GM19239 (cell line): Measurements from ENCODE around the gene LRP1.

Experiments
- DNase-seq: peaks from one replicate; pipeline ENCODE4 v3.0.0; 2011; ENCODE audit warnings: low spot score; ENCODE audit not compliant: insufficient read length
- FAIRE-seq: peaks from 2 replicates; lab custom pipeline; 2011; peaks lifted over from hg19 to GRCh38; lab: Jason Lieb, UNC

LRP1 gene

DNA sequence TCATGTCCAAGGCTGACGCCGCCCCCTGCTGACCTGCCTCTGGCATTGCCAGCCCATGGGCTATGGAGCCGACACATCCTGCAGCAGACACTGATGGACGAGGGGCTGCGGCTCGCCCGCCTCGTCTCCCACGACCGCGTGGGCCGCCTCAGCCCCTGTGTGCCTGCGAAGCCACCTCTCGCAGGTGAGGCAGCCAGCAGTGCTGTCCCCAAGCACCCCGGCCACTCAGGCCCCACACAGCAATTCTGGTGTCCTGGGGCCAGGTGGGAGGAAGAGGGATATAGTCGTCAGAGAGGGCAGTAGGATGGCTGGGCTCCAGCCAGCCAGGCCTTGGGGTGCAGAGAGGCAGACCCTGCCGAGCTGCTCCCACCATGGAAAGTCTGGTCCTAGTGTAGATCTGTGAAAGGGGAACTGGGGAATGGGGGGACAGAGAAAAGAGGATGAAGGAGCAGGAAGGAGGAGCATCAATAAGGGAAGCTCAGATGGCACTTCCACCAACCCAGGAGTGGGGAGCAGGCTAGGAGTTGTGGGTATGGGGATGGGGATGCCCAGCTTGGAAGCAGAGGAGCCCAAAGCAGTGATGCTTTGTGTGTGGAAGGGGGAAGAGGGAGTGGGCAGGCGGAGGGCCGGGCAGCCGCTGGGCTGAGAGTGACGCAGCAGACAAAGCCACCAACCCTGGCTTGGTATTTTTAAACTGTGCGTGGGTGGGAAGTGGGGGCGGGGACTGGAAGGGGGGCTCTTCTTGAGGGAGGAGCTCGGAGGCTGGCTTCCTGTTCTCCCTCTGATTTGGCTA lies 34.7 kb upstream of the LRP1 start:
- DNase-seq (no peak), FAIRE-seq (peak; percentile 87)

DNA sequence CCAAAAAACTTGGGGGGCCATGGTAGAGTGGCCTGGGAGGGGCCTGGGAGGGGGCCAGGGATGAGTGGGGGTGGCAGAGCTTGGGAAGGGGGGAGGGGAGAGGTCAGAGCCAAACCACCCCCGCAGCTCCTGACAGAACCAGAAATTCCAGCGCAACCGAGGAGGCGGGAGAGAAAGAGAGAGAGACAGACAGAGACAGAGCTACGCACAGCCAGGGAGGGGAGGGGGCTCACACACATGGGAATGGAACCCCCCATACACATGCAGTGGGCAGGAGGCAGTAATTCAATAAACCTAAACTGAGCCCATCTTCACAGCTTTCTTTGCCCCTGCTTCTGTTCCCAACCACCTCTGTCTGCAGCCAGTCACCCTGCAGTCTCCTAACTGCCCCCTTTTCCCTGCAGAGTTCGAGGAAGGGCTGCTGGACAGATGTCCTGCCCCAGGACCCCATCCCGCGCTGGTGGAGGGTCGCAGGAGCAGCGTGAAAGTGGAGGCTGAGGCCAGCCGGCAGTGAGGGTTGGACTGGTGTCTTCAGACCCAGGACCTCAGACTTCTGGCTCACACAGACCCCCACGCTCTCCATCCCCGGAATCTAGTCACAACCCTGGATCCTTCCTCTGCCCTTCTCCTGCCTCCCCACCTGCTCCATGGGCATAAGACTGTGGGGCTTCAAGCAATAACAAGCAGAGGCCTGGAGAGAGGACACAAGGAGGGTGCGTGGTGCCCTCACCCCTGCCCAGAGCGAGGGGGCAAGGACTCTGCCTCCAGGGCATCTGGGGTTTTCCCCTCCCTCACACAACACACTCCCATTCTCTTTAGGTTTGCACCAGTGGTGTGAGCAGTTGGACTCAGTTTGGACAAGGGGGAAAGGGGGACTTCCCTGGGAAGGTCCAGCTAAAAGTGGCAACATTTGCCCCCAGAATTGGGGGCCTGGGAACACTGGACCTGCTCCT lies 33.8 kb upstream of the LRP1 start:
- no peak for FAIRE-seq
- no peak for DNase-seq

DNA sequence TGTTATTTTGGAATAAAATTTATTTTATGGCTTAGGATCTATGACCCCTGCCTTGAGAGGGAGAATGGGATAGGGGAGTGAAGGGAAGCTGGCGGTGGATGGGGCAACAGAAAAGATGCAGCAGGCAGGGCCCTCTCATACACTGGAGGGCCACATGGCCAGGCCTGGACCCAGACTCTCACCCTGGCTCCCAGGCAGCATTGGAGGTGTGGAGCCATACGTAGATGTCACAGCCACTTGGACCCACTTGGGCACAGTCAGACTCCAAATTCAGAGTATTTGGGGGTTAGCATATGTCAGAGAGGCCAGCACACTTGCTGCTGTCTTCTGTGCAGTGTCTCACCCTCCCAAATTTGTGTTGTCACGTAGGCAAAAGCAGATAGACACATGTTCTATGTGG lies 32.8 kb upstream of the LRP1 start:
- DNase-seq (no peak), FAIRE-seq (no peak)

DNA sequence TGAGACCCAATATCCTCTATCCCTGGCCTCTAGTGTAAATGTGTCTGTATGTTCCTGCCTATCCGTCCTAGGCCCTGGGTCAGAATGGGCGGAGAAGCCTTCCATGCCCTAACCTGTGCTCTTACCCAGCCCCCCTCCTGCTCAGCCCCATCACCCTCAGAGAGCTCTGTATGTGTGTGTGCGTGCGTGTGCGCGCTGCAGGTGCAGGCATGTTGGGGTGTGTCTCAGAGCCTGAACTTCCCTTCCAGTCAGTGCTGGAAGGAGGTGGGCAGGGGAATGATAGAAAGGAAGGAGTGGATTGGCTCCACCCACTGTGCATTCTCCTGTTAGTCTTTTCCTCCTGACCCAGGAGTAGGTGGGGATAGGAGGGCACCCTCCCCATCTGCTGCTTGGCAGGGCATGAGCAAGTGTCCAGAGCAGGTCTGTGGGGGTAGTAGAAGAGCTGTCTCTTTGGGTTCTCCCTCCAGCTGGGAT lies 32.1 kb upstream of the LRP1 start:
- no peak for DNase-seq
- no peak for FAIRE-seq

DNA sequence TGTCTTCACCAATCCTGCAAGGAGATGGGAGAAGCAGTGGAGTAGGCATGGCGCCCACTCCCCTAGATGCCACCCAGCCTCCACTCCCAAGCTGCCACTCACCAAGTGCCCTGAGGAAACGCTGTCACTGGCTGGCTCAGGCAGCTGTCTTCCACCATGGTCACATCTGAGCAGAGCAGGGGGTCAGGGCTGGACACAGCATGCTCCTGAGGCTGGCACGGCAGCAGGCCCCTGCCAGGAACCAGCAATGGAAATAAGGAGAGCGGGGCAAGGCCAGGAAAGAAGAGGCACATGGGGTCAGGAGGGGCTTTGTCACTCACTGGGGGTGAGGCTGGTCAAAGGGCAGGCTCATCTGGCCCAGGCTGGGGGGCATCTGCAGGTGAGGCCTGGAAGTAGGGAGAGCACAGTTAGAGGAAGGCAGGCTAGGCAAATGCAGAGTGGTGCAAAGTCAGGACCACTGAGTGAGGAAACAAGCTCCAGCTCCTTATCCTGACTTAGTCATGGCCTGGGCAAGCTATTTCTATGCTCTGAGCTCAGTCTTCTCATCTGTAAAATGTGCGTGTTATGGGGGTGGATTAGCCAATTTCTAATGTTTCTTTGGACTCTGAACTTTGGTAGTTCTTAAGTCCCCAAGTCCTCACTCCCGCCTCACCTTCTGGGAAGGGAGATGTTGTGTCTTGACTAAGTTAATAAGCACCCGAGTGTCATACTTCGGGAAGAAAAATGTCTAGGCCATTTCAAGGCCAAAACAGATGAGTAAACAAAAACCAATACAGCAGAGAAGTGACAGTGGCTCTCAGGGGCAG lies 31.3 kb upstream of the LRP1 start:
- FAIRE-seq, result no peak
- no peak for DNase-seq

DNA sequence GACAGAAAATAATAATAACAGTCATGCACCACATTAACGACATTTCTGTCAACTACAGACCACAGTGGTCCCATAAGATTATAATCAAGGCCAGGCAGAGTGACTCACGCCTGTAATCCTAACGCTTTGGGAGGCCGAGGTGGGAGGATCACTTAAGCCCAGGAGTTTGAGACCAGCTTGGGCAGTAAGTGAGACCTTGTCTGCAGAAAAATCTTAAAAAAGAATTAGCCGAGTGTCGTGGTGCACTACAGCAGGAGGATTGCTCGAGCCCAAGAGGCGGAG lies 30.8 kb upstream of the LRP1 start:
- FAIRE-seq (no peak), DNase-seq (no peak)

DNA sequence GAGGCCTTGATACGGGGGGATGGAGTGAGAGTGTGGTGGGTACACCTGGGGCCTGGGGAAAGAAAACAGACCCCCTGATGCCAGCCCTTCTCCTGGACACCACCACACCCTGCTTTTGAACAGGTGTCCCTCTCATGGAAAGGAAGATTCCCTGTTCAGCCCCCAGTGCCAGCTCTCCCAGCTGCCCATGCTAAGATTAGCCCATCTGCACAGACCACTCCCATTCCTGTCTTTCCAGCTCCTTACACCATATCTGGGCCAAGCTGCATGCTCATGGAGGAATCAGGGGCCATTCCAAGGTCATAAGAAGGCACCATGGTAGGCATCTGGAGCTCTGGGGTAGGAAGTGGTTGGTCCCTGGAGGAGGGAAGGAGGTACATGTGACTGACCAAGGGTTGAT lies 29.7 kb upstream of the LRP1 start:
- no peak for DNase-seq
- FAIRE-seq, result no peak

DNA sequence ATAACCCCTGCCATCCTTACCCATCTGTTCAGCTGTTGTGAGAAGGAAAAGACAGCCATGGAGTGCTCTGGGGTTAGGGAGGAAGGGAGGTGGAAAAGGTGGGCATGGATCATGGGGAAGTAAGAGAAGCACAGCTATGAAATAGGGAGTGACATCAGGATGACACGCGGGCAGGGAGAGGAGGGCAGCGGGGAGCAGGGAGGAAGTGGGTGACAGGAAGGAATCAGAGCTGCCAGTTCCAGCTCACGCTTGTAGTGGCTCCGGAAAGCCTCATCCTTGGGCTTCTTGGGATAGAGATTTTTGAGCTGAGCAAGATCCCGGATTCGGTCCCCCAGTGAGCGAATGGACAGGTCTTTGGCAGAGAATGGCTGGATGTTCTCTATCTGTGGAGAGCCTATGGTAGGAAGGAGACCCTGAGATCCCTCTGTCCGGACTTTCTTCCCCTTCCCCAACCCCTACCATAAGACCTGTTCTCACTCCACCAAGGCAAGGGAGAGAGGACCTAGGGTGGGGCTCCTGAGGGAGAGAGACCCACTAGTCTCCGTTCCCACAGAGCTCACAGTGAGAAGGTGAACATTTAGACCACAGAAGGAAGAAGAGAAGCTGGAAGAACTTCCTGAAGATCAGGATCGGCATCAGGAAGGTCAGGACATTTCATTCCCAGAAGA lies 29.1 kb upstream of the LRP1 start:
- no peak for DNase-seq

DNA sequence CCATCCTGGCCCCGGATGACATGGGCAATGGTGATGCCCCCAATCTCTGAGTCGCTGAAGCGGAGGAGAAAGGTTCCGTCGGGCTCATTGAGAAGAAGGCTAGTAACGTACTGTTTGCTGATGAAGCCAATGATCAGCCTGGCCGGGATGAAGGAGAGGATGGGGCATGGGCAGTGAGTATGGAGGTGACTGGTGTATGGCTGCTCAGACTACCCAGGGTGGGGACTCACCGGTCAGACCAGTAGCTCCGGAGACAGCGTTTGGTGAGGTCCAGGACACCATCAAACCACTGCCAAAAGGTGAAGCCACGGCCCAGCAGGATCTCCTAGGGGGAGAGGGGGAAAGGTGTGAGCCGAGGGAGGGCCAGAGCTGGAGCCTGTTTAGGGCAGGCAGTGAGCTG lies 28.5 kb upstream of the LRP1 start:
- no peak for DNase-seq
- no peak for FAIRE-seq

More for the DNA sequence above, 29.1 kb upstream of the LRP1 start:
- no peak for FAIRE-seq

DNA sequence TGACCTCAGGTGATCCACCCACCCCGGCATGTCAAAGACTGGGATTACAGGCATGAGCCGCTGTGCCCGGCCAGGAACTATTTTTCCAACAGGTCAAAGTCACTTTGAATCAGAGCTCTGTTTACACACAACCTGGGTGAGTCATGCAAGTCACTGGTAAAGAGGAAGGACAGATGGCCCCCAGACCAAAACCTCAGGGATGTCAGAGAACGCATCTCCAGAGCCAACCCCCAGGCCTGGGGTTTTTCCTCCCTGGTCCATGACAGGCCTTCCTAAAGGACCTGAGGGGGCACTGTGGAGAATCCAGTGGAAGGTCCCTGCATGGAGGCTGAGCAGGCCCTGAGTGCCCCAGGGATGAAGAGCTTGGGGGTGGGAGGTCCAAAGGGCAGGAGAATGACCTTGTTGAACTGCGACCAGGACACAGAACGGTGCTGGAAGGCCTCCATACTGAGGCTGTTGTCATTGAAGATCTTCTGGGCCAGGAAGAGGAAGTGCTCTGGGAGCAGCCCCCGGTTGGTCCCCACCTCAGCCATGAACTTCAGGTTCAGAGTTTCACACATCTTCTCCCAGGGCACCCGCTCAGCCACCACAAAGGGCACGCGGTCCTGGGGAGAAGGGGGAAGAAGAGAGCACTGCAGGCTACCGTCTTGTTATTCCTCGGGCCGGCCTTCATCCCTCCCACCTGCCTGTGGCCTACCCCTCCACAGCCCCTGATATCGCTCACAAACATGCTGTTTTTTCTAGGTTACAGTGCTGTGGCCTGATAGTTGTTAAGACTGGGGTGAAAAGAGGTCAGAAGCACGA lies 26.2 kb upstream of the LRP1 start:
- DNase-seq, result no peak
- FAIRE-seq, result no peak

DNA sequence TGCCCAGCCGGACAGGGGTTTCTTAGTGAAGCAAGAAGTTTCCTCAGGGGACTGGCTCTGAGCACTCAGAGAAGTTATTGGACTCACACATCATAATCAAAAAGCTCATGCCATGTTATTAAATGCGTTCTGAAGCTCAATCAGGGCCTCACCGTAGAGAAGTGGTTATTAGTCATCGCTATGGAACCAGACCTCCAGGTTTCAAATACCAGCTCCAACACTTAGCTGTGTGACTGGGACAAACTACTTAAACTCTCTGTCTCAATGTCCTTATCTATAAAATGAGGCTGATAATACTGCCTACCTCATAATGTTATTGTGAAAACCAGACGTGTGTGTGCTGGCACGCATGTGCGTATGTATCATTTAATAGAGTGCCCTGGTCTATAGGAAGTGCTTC lies 24.4 kb upstream of the LRP1 start:
- FAIRE-seq (no peak), DNase-seq (no peak)

DNA sequence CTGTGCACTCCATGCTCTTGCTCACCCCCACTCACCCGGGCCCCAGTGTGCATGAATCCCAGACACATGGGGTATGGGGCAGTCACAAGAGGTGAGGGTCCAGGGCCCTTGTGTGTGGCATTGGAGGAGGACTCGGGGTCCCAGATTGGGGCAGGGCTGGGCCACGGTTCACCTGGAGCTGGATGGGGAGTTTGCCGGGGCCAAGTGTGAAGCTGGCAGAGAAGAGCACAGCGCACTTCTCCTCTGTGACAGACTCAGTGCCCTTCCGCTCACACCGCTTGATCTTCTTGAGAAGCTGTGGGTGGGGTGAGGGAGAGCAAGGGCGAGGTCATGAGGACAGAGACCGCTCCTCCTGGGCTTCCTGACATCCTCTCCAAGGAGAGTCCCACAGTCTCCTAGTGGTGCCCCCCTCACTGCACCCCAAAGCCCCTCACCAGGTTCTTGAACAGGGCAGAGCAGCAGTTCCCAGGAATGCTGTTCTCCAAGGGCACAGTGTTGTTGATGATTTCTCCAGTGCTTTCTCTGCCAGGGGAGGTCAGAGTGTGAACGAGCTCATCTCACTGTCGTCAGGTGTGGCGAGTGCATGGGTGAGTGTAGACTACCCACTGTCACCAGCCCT lies 23.9 kb upstream of the LRP1 start:
- no peak for DNase-seq
- FAIRE-seq, result no peak

DNA sequence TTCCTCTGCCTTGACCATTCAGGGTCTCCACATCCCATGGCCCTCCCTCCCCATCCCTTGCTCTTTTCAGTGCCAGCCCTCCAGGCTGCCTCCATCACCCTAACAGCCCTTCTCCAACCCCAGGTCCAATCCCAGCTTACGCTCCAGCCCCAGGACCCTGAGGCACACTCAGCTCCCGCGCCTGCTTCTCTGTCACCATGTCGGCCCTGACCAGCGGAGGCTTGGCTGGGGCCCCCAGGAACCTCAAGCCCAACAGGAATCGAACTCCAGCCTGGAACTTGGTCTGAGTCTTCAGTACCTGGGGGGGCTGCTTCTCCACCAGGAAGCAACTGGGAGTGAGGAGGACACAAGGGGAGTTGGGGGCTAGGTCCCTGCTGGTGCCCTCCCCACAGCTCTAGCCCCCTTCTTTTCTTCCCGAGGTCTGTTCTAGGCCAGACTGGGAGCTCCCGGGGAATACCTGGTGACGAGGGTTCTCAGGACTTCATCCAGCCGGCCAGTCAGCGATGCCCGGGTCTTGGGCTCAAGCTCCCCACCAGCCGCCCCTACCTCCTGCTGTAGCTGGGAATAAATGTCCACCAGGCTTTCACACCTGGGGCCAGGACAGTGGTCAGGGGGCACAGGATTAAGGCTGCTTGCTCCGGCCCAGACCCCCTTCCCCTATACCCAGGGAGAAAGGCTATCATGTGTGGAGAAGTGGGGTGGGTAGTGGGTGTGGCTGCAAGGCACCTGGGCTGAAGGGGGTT lies 23.1 kb upstream of the LRP1 start:
- FAIRE-seq, result no peak

DNA sequence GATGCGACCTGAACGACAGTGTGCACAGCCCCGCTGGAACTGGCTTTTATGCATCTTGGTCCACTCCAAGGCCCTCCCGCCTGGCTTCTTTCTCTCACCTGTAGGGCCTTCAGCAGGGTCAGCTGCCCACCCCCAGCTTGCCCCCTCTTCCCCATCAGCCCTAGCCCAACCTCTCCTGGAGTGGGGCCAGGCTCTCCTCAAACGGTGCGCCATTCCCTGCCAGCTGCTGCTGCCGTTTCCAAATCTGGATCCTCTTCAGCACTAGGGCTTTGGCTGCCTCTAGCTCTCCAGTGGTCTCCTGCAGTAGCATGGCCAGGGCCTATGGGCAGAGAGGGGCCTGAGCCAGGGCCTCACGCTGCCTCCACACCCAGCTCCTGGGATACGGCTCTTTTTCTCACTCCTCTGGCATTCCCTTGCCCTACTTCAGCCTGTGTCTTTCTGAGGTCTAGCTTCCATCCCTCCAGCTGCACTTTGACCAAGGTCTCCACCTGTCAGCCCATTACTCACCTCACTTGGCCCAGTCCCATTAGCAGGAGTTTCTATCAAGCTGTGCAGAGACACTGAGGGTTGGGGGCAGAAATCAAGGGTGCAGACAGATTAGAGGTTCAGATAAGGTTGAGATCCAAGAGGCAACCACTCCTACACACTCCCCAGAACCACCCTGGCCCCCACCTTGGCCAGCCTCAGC lies 22.1 kb upstream of the LRP1 start:
- DNase-seq (no peak), FAIRE-seq (no peak)

More for the DNA sequence above, 23.1 kb upstream of the LRP1 start:
- DNase-seq, result no peak

DNA sequence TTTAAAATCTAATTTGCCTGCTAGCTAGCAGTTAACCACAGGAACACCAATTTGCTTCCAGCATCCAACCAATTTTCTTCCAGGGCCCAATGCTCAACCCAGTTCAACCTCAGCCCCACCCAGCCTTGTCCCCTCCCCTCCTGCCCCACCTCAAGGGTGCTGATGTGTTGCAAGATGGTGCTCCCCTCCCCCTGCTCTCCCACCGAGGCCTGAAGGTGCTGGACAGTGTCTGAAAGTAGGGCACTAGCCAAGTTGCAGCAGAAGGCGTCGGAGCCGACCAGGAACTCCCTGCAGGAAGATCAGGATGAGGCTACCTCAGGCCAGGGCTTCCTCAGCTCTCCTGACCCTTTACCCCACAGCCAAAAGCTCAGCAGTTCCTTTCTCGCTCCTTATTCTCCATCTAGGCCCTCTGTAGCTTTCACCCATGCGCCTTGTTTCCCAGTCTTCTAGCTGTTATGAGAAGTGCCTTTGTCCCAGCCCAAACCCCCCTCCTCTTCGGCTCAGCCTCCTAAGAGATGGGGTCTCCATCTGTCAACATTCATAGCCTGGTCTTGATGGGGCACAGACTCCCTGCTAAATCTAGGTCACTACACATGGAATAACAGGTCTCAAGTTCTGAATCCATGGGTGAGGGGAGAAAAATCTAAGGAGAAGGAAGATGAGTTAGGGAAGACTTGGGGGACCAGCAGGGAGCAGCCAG lies 20.7 kb upstream of the LRP1 start:
- DNase-seq (no peak), FAIRE-seq (no peak)

DNA sequence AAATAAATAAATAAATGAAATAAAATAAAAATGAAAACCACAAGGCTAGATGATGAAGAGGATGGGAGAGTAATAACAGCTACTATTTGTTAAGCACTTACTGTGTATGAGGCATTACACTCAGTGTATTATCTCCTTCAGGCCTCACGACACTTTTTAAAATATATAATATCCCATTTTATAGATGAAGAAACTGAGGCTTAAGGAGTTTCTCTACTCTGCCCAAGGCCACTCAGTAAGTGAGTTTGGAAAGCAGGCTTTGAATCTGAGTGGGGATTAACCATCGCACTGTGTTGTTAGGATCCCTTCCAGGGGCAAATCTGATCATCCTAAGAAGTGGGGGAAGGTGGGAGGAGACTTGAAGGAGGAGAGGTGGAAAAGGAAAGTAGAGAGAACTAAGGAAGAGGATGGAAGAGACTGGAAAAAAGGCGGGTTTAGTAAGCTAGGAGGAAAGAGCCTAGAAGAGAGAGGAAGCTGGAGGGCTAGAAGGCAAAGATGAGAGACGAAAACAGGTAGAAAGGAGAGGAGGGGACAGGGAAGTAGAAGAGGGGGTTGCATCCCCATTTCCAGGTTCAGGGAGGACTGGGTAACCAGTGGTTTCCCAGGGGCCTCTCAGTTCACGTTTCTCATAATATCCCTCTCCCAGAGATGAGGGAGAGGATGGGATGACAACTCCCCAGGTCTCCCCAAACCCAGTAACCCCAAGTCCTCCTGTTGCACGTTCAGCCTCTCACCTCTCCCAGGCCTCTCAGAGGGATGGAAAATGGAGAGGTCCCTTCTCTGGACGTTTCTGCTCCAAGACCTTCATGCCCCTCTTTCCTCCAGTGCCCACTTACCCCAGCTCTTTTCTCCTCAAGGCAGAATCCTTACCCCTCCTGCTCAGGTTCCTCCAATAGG lies 18.8 kb upstream of the LRP1 start:
- DNase-seq (no peak), FAIRE-seq (no peak)
